Measurements from ENCODE around the gene GSE1.

DNA sequence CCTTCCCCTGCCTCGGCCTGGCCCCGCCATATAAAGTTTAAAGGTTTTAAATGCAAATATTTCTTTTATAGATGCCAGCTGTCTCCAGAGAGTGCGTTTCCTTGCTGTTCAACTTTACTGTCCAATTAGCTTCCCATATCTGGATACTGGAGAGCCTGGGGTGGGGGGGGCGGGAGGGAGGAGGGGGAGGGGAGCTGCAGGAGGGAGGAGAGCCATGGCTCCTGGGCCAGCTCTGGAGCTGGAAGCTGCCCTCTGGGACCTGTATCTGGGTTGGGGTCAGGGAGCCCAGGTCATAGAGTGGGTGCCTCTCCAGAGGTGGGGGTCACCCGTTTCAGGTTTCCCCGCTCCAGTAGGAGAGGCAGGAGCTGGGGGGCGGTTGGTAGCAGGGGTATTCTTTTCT lies 6.2 kb upstream of the GSE1 start:
- TF ChIP-seq POLR2A (IDR thresholded peaks at IDR 0.05), result no peak
- TF ChIP-seq, protein P1, sequence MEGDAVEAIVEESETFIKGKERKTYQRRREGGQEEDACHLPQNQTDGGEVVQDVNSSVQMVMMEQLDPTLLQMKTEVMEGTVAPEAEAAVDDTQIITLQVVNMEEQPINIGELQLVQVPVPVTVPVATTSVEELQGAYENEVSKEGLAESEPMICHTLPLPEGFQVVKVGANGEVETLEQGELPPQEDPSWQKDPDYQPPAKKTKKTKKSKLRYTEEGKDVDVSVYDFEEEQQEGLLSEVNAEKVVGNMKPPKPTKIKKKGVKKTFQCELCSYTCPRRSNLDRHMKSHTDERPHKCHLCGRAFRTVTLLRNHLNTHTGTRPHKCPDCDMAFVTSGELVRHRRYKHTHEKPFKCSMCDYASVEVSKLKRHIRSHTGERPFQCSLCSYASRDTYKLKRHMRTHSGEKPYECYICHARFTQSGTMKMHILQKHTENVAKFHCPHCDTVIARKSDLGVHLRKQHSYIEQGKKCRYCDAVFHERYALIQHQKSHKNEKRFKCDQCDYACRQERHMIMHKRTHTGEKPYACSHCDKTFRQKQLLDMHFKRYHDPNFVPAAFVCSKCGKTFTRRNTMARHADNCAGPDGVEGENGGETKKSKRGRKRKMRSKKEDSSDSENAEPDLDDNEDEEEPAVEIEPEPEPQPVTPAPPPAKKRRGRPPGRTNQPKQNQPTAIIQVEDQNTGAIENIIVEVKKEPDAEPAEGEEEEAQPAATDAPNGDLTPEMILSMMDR (IDR thresholded peaks at IDR 0.05), result no peak
- no peak for TF ChIP-seq POLR2AphosphoS5 (IDR thresholded peaks at IDR 0.05)
- no peak for TF ChIP-seq EP300 (IDR thresholded peaks at IDR 0.05)
